ENCODE measurements around the gene GPSM1. TPM values are rescaled to one million over a fixed set of nuclear protein-coding genes. Genes with fewer than 3 reads are reported as not detected.

GPSM1 gene
- total RNA-seq, 1 experiment from 2014 or later: 24.7 TPM

DNA sequence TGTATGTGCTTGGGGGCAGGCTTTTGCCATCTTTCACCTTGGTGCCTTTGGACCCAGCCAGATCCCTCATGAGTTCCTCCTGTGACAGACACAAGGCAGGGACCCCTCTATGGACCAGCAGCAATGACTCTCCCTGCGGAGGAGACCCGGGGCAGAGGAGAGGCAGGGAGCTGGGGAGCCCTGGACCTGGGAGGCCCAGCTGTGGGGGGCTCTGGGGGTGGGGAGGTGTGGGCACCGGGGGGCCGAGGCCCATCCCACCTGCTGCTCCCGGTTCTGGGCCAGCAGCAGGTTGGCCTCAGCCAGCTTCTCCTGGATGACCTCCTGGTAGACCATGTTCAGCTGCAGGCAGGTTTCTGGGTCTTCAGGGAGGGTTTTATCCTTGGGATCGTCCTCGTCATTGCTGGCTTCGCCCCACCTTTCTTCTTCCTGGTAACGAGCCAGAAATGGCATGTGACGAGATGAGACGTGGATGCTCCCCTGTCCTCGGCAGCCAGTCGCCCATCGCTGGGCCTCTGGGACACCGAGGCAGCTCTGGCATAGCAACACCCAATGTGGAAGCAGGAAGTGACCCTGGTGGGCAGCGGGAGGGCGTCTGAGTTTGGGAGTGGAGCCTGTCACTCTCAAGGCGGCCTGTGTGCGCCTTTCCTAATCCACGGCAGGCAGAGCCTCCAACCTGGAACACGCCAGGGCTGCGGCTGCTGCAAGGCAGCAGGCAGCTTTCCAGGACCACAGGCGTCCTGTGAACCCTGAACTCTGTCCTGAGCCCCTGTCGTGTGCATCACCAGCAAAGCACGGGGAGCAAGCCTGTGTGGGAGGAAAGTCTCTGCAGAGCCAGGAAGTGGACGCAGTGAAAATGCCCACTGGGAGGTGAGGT, 68.2 kb downstream of the GPSM1 start:
- Histone ChIP-seq H4K8ac (replicated peaks; ENCODE audit: insufficient read length, low read depth, low read length) (no peak overlapping the region), H2BK5ac (ENCODE audit: insufficient read length, low read length) (no peak overlapping the region), H3K23me2 (ENCODE audit: insufficient read length, low read depth, low read length, poor library complexity, severe bottlenecking) (peaks cover 6% of the 10 kb centered on the region), H3T11ph (ENCODE audit: low read length) (no peak overlapping the region), H3K4me1 (ENCODE audit: insufficient read depth, low read length) (no peaks in the 10 kb centered on the region), H3K4me2 (ENCODE audit: insufficient read depth, insufficient read length, low read length) (no peak overlapping the region), H3K27ac (ENCODE audit: insufficient read length, low read depth, low read length) (no peak overlapping the region), H3K79me1 (ENCODE audit: insufficient read depth, low read depth, low read length, poor library complexity, severe bottlenecking) (peaks cover 7% of the 10 kb centered on the region), H2BK20ac (ENCODE audit: low read depth, low read length, poor library complexity, severe bottlenecking) (no peak overlapping the region), H3K79me2 (ENCODE audit: insufficient read depth, low read length) (peaks cover 12% of the 10 kb centered on the region; the same call in 1 of the 2 replicates), H3K9me3 (ENCODE audit: control insufficient read depth, low read depth, low read length) (no peaks in the 10 kb centered on the region), H2BK120ac (ENCODE audit: low read depth, low read length, poor library complexity, severe bottlenecking) (no peak overlapping the region), H4K5ac (ENCODE audit: insufficient read length, low read depth, low read length) (no peak overlapping the region), H2AK5ac (ENCODE audit: insufficient read length, low read length) (no peak overlapping the region), H3K56ac (ENCODE audit: insufficient read length, low read depth, low read length) (no peak overlapping the region), H3K23ac (ENCODE audit: insufficient read length, low read depth, low read length) (no peak overlapping the region), H3K14ac (ENCODE audit: insufficient read depth, low read length) (no peak overlapping the region), H2BK15ac (ENCODE audit: low read depth, low read length) (no peak overlapping the region), H4K91ac (ENCODE audit: insufficient read length, low read depth, low read length) (no peak overlapping the region), H3K18ac (ENCODE audit: insufficient read length, low read depth, low read length) (no peak overlapping the region), H3K27me3 (ENCODE audit: insufficient read depth, low read length) (no peaks in the 10 kb centered on the region), H2BK12ac (ENCODE audit: insufficient read length, low read depth, low read length) (no peak overlapping the region), H4K20me1 (ENCODE audit: control insufficient read depth, insufficient read depth, insufficient read length) (no peaks in the 10 kb centered on the region), H3K4ac (ENCODE audit: low read depth, low read length) (no peak overlapping the region), H3K9ac (ENCODE audit: extremely low read depth, insufficient read length, low read length) (no peak overlapping the region), H2AFZ (ENCODE audit: low read length) (no peak overlapping the region)
- DNase-seq: no peak
- H3K9me3 Mint-ChIP-seq: no peaks in the 10 kb centered on the region
- TF ChIP-seq, protein P1, sequence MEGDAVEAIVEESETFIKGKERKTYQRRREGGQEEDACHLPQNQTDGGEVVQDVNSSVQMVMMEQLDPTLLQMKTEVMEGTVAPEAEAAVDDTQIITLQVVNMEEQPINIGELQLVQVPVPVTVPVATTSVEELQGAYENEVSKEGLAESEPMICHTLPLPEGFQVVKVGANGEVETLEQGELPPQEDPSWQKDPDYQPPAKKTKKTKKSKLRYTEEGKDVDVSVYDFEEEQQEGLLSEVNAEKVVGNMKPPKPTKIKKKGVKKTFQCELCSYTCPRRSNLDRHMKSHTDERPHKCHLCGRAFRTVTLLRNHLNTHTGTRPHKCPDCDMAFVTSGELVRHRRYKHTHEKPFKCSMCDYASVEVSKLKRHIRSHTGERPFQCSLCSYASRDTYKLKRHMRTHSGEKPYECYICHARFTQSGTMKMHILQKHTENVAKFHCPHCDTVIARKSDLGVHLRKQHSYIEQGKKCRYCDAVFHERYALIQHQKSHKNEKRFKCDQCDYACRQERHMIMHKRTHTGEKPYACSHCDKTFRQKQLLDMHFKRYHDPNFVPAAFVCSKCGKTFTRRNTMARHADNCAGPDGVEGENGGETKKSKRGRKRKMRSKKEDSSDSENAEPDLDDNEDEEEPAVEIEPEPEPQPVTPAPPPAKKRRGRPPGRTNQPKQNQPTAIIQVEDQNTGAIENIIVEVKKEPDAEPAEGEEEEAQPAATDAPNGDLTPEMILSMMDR (conservative IDR thresholded peaks at IDR 0.05): no peak
- no CpG with 5 or more reads among the region's 26 CpGs for WGBS (ENCODE audit: extremely low coverage, insufficient read length, low lambda C conversion rate)
- H3K27ac Mint-ChIP-seq: no peak overlapping the region
- H3K27me3 Mint-ChIP-seq (ENCODE audit: low read depth): no peaks in the 10 kb centered on the region
- peaks cover 31 to 65% (median 60%) of the 10 kb centered on the region in 3 experiments; a peak in 6 of 7 replicates for H3K36me3 Mint-ChIP-seq (ENCODE audit: insufficient read depth in 1 of 3, low read depth in 3 of 3)
- H3K4me1 Mint-ChIP-seq: peaks cover 10% of the 10 kb centered on the region in 2 experiments
- H3K4me3 Mint-ChIP-seq: no peak overlapping the region
